Liver (tissue), 3 donors: ENCODE measurements around the gene ZSCAN2.
A peak's percentile ranks its signal among the peaks of the same experiment; 100 is the strongest.

Experiments
- ATF3 ChIP-seq: IDR thresholded peaks from 2 replicates; pipeline ENCODE4 v1.6.1; 2016; ENCODE audit warnings: antibody characterized with exemption
- CTCF ChIP-seq: fragments of 150-350 bp; IDR thresholded peaks from 2 replicates; pipeline ENCODE4 v1.5.1; 2017; ENCODE audit warnings: improper control_type of control experiment, low read depth, low read length; ENCODE audit not compliant: missing input control
- EGR1 ChIP-seq, 2 donors: IDR thresholded peaks; 2 replicates each; pipeline ENCODE4 v1.6.1; 2016 to 2018; ENCODE audit warnings: antibody characterized with exemption in 2 of 2, low read depth in 2 of 2
- JUND ChIP-seq, 2 donors: IDR thresholded peaks; 2 replicates each; pipeline ENCODE4 v1.6.1; 2016; ENCODE audit warnings: antibody characterized with exemption in 2 of 2
- YY1 ChIP-seq: IDR thresholded peaks from 2 replicates; pipeline ENCODE4 v1.6.1; 2016; ENCODE audit warnings: antibody characterized with exemption, mild to moderate bottlenecking
- donor health status: healthy.
- donor health status: healthy.

GRCh38 chr15:84658080-84658787, 57.4 kb downstream of the ZSCAN2 start, which contains the start of gene NMB:
- peak; percentile 54 for TF ChIP-seq CTCF
- no peak for TF ChIP-seq JUND (IDR thresholded peaks at IDR 0.05)
- TF ChIP-seq YY1, result peak; percentile 39
- TF ChIP-seq EGR1 (IDR thresholded peaks at IDR 0.05; ENCODE audit: low read depth in 2 of 2), result no peak
- TF ChIP-seq ATF3, result no peak
